ENCODE results near the gene ANK3. TPM values are rescaled to one million over a fixed set of nuclear protein-coding genes. Genes with fewer than 3 reads are reported as not detected.
"Not testable (repeated sequence)": the region's sequence is repeated elsewhere in the genome, so short reads cannot be mapped to it uniquely, and the experiment has no call there.

Gene ANK3
- total and polyA plus RNA-seq, 2 donors (not counting 1 experiment from before 2014, with no cell fraction given): 0.50 to 0.79 TPM

DNA sequence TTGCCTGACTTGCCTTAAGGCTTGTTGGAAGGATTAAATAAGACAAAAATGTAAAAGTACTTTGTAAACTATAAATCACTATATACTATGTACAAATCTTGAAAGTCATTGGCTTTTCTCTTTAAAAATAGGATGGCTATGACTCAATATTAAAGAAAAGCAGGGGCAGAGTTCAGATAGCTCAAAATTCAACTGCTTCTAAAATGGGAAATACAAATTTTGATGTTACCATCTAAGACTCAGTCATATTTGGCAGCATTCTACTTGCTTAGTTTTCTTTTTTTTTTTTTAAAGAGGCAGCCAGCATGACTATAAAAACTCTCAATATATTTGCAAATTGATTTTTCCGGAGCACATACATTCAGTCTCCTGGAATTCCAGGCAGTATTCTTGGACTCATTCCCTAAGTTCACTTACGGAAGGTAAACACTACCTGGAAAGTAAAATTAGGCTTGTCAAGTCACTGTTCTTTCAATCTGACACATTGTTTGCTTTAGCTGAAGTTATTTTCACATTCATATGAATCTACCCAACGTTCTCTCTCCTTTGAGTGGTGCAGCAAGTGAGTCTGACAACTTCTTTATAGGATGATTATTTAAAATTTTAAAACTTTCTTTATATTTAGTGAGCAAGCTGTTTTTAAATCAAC is 349.5 kb downstream of the ANK3 start:
- TF ChIP-seq, protein P1, sequence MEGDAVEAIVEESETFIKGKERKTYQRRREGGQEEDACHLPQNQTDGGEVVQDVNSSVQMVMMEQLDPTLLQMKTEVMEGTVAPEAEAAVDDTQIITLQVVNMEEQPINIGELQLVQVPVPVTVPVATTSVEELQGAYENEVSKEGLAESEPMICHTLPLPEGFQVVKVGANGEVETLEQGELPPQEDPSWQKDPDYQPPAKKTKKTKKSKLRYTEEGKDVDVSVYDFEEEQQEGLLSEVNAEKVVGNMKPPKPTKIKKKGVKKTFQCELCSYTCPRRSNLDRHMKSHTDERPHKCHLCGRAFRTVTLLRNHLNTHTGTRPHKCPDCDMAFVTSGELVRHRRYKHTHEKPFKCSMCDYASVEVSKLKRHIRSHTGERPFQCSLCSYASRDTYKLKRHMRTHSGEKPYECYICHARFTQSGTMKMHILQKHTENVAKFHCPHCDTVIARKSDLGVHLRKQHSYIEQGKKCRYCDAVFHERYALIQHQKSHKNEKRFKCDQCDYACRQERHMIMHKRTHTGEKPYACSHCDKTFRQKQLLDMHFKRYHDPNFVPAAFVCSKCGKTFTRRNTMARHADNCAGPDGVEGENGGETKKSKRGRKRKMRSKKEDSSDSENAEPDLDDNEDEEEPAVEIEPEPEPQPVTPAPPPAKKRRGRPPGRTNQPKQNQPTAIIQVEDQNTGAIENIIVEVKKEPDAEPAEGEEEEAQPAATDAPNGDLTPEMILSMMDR (conservative IDR thresholded peaks at IDR 0.05 in 1 of 2, IDR thresholded peaks at IDR 0.05 in 1 of 2; ENCODE audit: low read depth in 1 of 2, low read length in 2 of 2): no peak
- no peak for TF ChIP-seq EZH2 (IDR thresholded peaks at IDR 0.05; ENCODE audit: low read length, missing control alignments)
- H3K4me3 ChIP-seq (replicated peaks in 1 of 4; ENCODE audit: control extremely low read depth in 1 of 4, insufficient read depth in 1 of 4, low read depth in 3 of 4, low read length in 4 of 4): no peak overlapping the region

GRCh38 chr10:60035984-60036383 is 353.7 kb downstream of the ANK3 start:
- H3K27ac ChIP-seq (ENCODE audit: insufficient read depth, low read length): no peak overlapping the region
- no peaks in the 10 kb centered on the region for H3K36me3 ChIP-seq (ENCODE audit: control insufficient read depth, insufficient read depth, low read length)
- H3K79me2 ChIP-seq (ENCODE audit: control insufficient read depth, insufficient read depth, low read length): no peaks in the 10 kb centered on the region
- TF ChIP-seq EZH2 (IDR thresholded peaks at IDR 0.05; ENCODE audit: low read length, missing control alignments): no peak
- no peaks in the 10 kb centered on the region for H3K9me3 ChIP-seq (ENCODE audit: control insufficient read depth, insufficient read depth, low read depth, low read length)
- H3K4me1 ChIP-seq (ENCODE audit: control insufficient read depth, extremely low read depth, insufficient read depth, low read length): peaks cover 3% of the 10 kb centered on the region
- no peak overlapping the region for H3K9ac ChIP-seq (ENCODE audit: insufficient read depth, low read length)
- H2AFZ ChIP-seq (ENCODE audit: low read length): no peak overlapping the region
- no peak overlapping the region for H3K4me3 ChIP-seq (replicated peaks in 1 of 4; ENCODE audit: control extremely low read depth in 1 of 4, insufficient read depth in 1 of 4, low read depth in 3 of 4, low read length in 4 of 4)
- H4K20me1 ChIP-seq (ENCODE audit: control insufficient read depth, extremely low read depth, insufficient read depth, low read length): no peaks in the 10 kb centered on the region
- H3K4me2 ChIP-seq (ENCODE audit: extremely low read depth, insufficient read depth, low read length): no peak overlapping the region
- no peak for DNase-seq (ENCODE audit: low read depth in 2 of 2)
- H3K27me3 ChIP-seq (ENCODE audit: control insufficient read depth, insufficient read depth, low read length): no peaks in the 10 kb centered on the region

More for the DNA sequence above, 349.5 kb downstream of the ANK3 start:
- no peaks in the 10 kb centered on the region for H3K79me2 ChIP-seq (ENCODE audit: control insufficient read depth, insufficient read depth, low read length)
- peaks cover 4% of the 10 kb centered on the region for H3K4me1 ChIP-seq (ENCODE audit: control insufficient read depth, extremely low read depth, insufficient read depth, low read length)
- no peak overlapping the region for H2AFZ ChIP-seq (ENCODE audit: low read length)
- no peak overlapping the region for H3K27ac ChIP-seq (ENCODE audit: insufficient read depth, low read length)
- H3K4me2 ChIP-seq (ENCODE audit: extremely low read depth, insufficient read depth, low read length): peak overlapping the region; percentile 10
- H4K20me1 ChIP-seq (ENCODE audit: control insufficient read depth, extremely low read depth, insufficient read depth, low read length): no peaks in the 10 kb centered on the region
- H3K27me3 ChIP-seq (ENCODE audit: control insufficient read depth, insufficient read depth, low read length): no peaks in the 10 kb centered on the region
- H3K9ac ChIP-seq (ENCODE audit: insufficient read depth, low read length): no peak overlapping the region
- no peaks in the 10 kb centered on the region for H3K36me3 ChIP-seq (ENCODE audit: control insufficient read depth, insufficient read depth, low read length)
- no peaks in the 10 kb centered on the region for H3K9me3 ChIP-seq (ENCODE audit: control insufficient read depth, insufficient read depth, low read depth, low read length)
- DNase-seq (ENCODE audit: low read depth in 2 of 2): peak in 1 of 2 donors; percentile 66

GRCh38 chr10:60035375-60035774 is 354.3 kb downstream of the ANK3 start:
- H2AFZ ChIP-seq (ENCODE audit: low read length); H3K9me3 ChIP-seq (ENCODE audit: control insufficient read depth, insufficient read depth, low read depth, low read length); H3K4me3 ChIP-seq (replicated peaks in 1 of 4; ENCODE audit: control extremely low read depth in 1 of 4, insufficient read depth in 1 of 4, low read depth in 3 of 4, low read length in 4 of 4); H3K9ac ChIP-seq (ENCODE audit: insufficient read depth, low read length); H3K79me2 ChIP-seq (ENCODE audit: control insufficient read depth, insufficient read depth, low read length); H3K36me3 ChIP-seq (ENCODE audit: control insufficient read depth, insufficient read depth, low read length); H3K27ac ChIP-seq (ENCODE audit: insufficient read depth, low read length); H4K20me1 ChIP-seq (ENCODE audit: control insufficient read depth, extremely low read depth, insufficient read depth, low read length); H3K4me2 ChIP-seq (ENCODE audit: extremely low read depth, insufficient read depth, low read length); H3K27me3 ChIP-seq (ENCODE audit: control insufficient read depth, insufficient read depth, low read length); DNase-seq (ENCODE audit: low read depth in 2 of 2); H3K4me1 ChIP-seq (ENCODE audit: control insufficient read depth, extremely low read depth, insufficient read depth, low read length): not testable (repeated sequence)

DNA sequence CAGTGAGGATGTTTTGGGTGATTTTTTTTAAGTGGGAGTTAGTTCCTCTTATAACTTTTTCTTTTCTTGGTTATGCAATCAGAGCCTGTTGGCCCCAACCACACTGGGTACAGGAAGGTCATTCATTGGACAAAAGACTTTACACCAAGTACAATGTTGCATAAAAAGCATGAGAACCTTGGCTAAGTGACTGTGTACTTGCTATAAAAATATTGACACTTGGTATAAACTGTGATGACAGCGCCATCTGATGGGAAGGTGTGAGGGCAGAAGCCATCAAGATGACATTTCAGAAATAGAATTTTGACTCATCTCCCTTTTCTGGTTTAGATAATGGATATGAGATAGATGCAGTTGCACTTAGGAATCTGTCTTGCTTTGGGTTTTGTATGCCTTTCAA is 357.0 kb downstream of the ANK3 start:
- peak; percentile 37 to 62 for DNase-seq (ENCODE audit: low read depth in 2 of 2)

More for the DNA sequence above, 357.0 kb downstream of the ANK3 start:
- Histone ChIP-seq H3K9me3 (ENCODE audit: control insufficient read depth, insufficient read depth, low read depth, low read length) (no peaks in the 10 kb centered on the region), H3K4me1 (ENCODE audit: control insufficient read depth, extremely low read depth, insufficient read depth, low read length) (peaks cover 3% of the 10 kb centered on the region), H3K79me2 (ENCODE audit: control insufficient read depth, insufficient read depth, low read length) (no peaks in the 10 kb centered on the region), H4K20me1 (ENCODE audit: control insufficient read depth, extremely low read depth, insufficient read depth, low read length) (no peaks in the 10 kb centered on the region), H3K27ac (ENCODE audit: insufficient read depth, low read length) (no peak overlapping the region), H3K36me3 (ENCODE audit: control insufficient read depth, insufficient read depth, low read length) (no peaks in the 10 kb centered on the region), H3K4me3 (replicated peaks in 1 of 4; ENCODE audit: control extremely low read depth in 1 of 4, insufficient read depth in 1 of 4, low read depth in 3 of 4, low read length in 4 of 4) (no peak overlapping the region), H3K27me3 (ENCODE audit: control insufficient read depth, insufficient read depth, low read length) (no peaks in the 10 kb centered on the region), H3K4me2 (ENCODE audit: extremely low read depth, insufficient read depth, low read length) (no peak overlapping the region), H3K9ac (ENCODE audit: insufficient read depth, low read length) (no peak overlapping the region), H2AFZ (ENCODE audit: low read length) (no peak overlapping the region)
- TF ChIP-seq, protein P1 (conservative IDR thresholded peaks at IDR 0.05 in 1 of 2, IDR thresholded peaks at IDR 0.05 in 1 of 2; ENCODE audit: low read depth in 1 of 2, low read length in 2 of 2): peak; percentile 32 to 51
- TF ChIP-seq EZH2 (IDR thresholded peaks at IDR 0.05; ENCODE audit: low read length, missing control alignments): no peak

Measured in fibroblast of lung (primary cell).